Activated CD4-positive, alpha-beta T cell treated with anti-CD3 and anti-CD28 coated beads for 4 hours (primary cell): ENCODE measurements around the gene KRTAP4-6.
"Not testable (repeated sequence)": the region's sequence is repeated elsewhere in the genome, so short reads cannot be mapped to it uniquely, and the experiment has no call there.

Experiments
- DNase-seq, 2 donors: peaks; one replicate each; pipeline ENCODE4 v3.0.0-alpha.2; 2020

KRTAP4-6 gene

DNA sequence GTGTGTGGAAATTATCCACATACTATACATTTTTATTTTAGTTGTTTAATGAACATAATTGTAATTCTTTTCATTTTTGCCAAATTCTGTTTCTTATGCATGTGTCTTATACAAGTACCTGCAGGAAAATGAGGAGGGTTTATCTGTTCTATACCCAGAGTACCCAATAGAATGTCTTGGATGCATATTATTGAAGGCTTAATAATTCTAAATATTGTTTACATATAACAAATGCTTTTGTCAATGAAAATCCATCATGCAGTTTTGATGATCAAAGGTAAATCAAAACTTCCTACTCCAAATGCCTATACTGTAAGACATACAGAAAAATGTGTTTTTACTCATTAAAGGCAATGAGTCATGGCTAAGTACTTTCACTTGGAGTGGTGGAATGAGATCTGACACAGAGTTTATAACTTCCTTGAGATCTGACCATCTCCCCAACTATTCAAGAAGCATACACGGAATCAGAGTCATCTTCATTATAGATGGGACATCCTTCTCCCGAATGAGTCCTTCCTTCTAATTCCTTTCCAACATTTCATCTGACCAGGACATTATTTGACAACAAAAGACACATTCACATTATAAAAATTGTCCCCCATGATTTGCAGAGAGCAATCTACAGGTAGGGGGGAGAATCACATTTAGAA is 35.8 kb downstream of the KRTAP4-6 start:
- DNase-seq: not testable (repeated sequence)

DNA sequence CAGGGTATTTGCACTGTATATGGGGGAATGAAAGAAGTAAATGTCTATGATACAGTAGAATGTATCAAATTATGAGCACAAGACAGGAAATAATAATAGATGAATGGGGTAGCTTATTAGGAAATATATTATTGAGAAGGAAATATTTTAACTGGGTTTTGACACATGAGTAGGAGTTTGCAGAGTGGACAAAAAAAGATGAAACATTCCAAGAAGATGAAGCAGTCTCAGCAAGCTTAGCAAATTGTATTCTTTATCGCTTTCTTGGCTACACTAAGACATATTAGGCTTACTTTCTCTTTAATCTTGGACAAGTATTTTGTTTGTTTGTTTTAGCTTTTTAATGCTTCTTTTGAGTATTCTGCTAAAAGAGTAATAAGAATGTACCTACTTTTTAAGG is 36.4 kb downstream of the KRTAP4-6 start:
- DNase-seq: no peak

DNA sequence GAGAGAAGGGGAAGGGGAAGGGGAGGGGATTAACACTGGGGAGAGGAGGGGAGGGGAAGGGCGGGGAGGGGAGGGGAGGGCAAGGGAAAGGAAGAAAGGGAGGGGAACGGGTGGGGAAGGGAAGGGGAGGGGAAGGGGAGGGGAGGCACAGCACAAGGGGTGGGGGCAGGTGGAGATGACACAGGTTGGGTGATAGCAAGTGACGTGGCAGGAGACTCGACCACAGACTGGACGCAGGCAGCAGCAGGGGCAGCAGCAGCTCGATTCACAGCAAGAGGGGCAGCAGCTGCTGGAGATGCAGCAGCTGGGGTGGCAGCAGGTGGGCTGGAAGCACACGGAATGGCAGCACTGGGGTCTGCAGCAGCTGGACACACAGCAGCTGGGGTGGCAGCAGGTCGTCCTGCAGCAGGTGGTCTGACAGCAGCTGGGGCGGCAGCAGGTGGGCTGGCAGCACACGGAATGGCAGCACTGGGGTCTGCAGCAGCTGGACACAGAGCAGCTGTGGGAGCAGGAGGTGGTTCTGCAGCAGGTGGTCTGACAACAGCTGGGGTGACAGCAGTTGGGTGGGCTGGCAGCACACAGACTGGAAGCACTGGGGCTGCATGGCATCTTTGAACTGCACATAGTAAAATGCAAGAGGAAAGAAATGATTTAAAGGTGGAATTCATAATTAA is 38.6 kb downstream of the KRTAP4-6 start, which contains the start of gene KRTAP4-16:
KRTAP4-16 (minus strand) TSS at position 624 of the 674 bp plus-strand sequence; CDS start at position 624, 0 bp downstream.
- no peak for DNase-seq

DNA sequence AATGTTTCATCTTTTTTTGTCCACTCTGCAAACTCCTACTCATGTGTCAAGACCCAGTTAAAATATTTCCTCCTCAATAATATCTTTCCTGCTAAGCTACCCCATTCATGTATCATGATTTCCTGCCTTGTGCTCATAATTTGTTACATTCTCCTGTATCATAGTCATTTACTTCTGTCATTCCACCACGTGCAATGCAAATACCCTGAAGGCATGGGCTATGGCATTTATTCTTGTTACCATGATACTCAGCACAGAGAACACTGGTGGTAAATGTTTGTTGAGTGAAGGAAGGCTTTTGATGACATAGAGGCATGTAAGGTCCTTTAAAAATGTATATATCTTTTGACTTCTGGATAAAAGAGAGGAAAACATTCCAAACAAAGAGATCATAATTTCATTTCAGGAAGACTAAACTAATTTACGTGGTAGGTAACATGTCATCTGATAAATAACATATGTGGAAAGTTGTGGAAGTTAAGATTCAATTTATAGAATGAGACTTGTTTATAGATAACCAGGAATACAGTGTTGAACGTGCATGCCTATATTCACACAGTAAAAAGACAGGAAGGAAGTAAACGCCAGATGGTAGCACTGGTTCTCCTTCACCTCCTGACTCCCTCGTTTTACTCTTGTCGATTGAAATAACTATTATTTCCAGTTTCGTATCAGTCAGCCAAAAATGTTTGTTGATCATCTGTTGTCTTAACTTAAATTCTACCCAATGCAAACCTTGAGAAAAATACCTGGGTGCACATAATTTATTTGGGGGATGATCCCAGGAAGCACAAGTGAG is 40.5 kb downstream of the KRTAP4-6 start:
- not testable (repeated sequence) for DNase-seq

DNA sequence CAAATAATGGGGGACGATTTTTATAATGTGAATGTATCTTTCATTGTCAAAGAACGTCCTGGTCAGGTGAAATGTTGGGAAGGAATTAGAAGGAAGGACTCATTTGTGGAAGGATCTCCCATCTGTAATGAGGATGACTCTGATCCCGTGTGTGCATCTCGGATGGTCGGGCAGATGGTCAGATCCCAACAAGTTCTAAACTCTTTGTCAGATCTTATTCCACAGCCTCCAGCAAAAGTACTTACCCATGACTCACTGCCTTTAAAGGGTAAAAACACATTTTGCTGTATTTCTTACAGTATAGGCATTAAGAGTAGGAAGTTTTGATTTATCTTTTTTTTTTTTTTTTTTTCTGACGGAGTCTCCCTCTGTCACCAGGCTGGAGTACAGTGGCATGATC is 41.9 kb downstream of the KRTAP4-6 start:
- DNase-seq: no peak

DNA sequence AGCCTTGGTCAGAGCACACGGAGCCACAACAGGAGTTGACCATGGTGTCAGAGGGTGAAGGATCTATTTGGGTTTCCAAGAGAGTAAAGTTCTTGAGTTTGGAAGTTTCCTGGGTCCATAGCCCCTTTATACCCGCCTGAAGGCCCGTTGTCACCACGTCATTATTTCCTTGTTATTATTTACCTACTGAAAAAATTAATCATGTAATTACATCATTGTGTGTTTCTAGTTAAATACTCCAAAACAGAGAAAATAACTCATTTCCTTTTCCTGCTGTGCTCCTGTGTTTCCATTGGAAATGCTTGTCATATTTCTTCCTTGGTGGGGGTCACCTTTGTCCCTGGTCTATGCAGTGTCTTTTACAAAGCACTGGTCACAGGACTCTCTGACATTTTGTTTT is 42.3 kb downstream of the KRTAP4-6 start, which contains the start of gene KRTAP4-8:
KRTAP4-8 (minus strand) TSS at position 101 of the 400 bp plus-strand sequence; CDS start at position 43, 58 bp downstream.
- DNase-seq: no peak

DNA sequence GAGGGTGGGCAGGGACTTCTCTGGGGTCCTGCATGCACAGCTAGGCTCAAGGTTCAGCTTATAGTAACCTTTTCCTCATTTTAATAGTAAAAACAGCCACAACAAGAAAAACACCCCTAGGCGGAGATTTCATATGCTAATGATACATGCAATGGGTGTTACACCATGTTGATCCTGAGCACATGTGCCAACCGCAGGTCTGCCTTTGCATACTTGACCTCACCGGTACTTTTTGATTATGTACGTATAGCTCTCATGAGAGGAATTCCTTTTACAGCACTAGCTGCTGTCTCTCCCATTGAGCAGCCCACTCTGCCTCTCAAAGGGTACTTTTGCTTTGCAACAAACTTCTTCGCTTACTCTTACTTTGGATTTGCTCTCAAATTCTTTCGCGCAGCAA is 44.3 kb downstream of the KRTAP4-6 start:
- DNase-seq: no peak
